ENCODE results near the gene SVEP1.
"Not testable (repeated sequence)": the region's sequence is repeated elsewhere in the genome, so short reads cannot be mapped to it uniquely, and the experiment has no call there.

SVEP1 gene

GRCh38 chr9:110541950-110542349 is 37.6 kb downstream of the SVEP1 start:
- Histone ChIP-seq H3K27ac (no peak overlapping the region), H3K27me3 (replicated peaks) (no peaks in the 10 kb centered on the region), H3K4me3 (ENCODE audit: low read depth, low read length) (no peak overlapping the region), H3K36me3 (replicated peaks) (no peaks in the 10 kb centered on the region)
- no peak for DNase-seq
- TF ChIP-seq CTCF (IDR thresholded peaks at IDR 0.05; ENCODE audit: low read depth, low read length, missing control alignments): no peak
- in situ Hi-C loops (cut with HindIII; ENCODE audit: low pct_ligation_motif_present, low sequenced_read_pairs): no loop called here

- DNase-seq: no peak
- Histone ChIP-seq H3K27ac (no peak overlapping the region), H3K36me3 (replicated peaks) (no peaks in the 10 kb centered on the region), H3K27me3 (replicated peaks) (no peaks in the 10 kb centered on the region), H3K4me3 (ENCODE audit: low read depth, low read length) (no peak overlapping the region)
- TF ChIP-seq CTCF (IDR thresholded peaks at IDR 0.05; ENCODE audit: low read depth, low read length, missing control alignments): no peak
- in situ Hi-C loops (cut with HindIII; ENCODE audit: low pct_ligation_motif_present, low sequenced_read_pairs): no loop called here
Measured at GRCh38 chr9:110538647-110539041, 40.9 kb downstream of the SVEP1 start.

- DNase-seq: no peak
- in situ Hi-C loops (cut with HindIII; ENCODE audit: low pct_ligation_motif_present, low sequenced_read_pairs): no loop called here
- TF ChIP-seq CTCF (IDR thresholded peaks at IDR 0.05; ENCODE audit: low read depth, low read length, missing control alignments): no peak
- Histone ChIP-seq H3K27ac (no peak overlapping the region), H3K36me3 (replicated peaks) (no peaks in the 10 kb centered on the region), H3K4me3 (ENCODE audit: low read depth, low read length) (no peak overlapping the region), H3K27me3 (replicated peaks) (no peaks in the 10 kb centered on the region)
Measured at GRCh38 chr9:110537841-110538646, 41.5 kb downstream of the SVEP1 start.

- no peaks in the 10 kb centered on the region for H3K27me3 ChIP-seq (replicated peaks)
- no peak overlapping the region for H3K27ac ChIP-seq
- H3K4me3 ChIP-seq (ENCODE audit: low read depth, low read length): no peak overlapping the region
- no peaks in the 10 kb centered on the region for H3K36me3 ChIP-seq (replicated peaks)
- no peak for DNase-seq
- TF ChIP-seq CTCF (IDR thresholded peaks at IDR 0.05; ENCODE audit: low read depth, low read length, missing control alignments): no peak
- in situ Hi-C loops (cut with HindIII; ENCODE audit: low pct_ligation_motif_present, low sequenced_read_pairs): no loop called here
Measured at GRCh38 chr9:110536822-110537221, 42.7 kb downstream of the SVEP1 start.

- H3K4me3 ChIP-seq (ENCODE audit: low read depth, low read length); H3K36me3 ChIP-seq (replicated peaks); in situ Hi-C loops (cut with HindIII; ENCODE audit: low pct_ligation_motif_present, low sequenced_read_pairs); H3K27ac ChIP-seq; DNase-seq; H3K27me3 ChIP-seq (replicated peaks): not testable (repeated sequence)
Measured at GRCh38 chr9:110534162-110534561, 45.4 kb downstream of the SVEP1 start.

GRCh38 chr9:110532908-110533665 is 46.5 kb downstream of the SVEP1 start:
- no peak overlapping the region for H3K4me3 ChIP-seq (ENCODE audit: low read depth, low read length)
- no peak for TF ChIP-seq CTCF (IDR thresholded peaks at IDR 0.05; ENCODE audit: low read depth, low read length, missing control alignments)
- in situ Hi-C loops (cut with HindIII; ENCODE audit: low pct_ligation_motif_present, low sequenced_read_pairs): no loop called here

More at GRCh38 chr9:110532908-110533665, 46.5 kb downstream of the SVEP1 start:
- Histone ChIP-seq H3K27ac (no peak overlapping the region), H3K36me3 (replicated peaks) (no peaks in the 10 kb centered on the region), H3K27me3 (replicated peaks) (no peaks in the 10 kb centered on the region)
- no peak for DNase-seq

All from brain microvascular endothelial cell (primary cell).